ENCODE data around the gene PRKCA.

Gene PRKCA

DNA sequence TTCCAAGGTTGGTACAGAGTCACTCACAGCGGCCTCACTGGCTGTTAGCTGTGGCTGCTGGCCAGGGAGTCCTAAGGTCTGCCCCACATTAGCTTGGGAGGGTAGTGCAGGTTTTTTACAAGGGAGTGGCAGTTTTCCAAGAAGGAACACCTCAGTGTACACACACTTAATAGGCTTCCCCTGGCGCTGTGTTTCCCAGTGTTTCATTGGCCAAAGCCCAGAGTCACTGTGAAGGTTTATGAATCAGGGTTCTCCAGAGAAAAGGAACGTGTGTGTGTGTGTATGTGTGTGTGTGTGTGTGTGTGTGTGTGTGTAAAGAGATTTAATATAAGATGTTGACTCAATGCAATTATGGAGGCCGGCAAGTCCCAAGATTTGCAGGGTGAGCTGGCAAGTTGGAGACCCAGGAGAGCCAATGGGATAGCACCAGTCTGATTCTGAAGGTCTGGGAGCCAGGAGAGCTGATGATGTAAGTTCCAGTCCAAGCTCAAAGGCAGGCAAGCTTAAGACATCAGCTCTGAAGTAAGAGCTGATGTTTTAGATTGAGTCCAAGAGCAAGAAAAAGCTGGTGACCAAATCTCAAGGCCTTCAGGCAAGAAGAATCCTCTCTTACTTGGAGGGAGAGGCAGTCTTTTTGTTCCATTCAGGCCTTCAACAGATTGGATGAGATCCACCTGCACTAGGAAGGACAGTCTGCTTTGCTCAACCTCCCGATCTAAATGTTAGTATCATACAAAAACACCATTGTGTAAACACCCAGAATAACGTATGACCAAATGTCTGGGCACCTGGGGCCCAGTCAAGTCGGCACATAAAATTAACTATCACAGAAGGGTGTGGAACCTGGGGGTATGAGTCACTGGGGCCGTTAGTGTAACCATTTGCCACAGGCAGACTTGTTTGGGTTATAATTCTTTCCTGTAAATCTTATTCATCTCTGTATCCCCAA is 206.8 kb downstream of the PRKCA start:
- H2AK5ac ChIP-seq (ENCODE audit: low read depth, low read length): no peak overlapping the region
- no CpG with 5 or more reads among the region's 8 CpGs for WGBS, 2 donors (ENCODE audit: extremely low coverage in 2 of 2, insufficient read length in 2 of 2, insufficient replicate concordance in 1 of 2)
- H3K79me1 ChIP-seq (ENCODE audit: low read depth, low read length): no peaks in the 10 kb centered on the region
- no peak overlapping the region for H3K18ac ChIP-seq (ENCODE audit: low read length)
- no peaks in the 10 kb centered on the region for H3K9me3 ChIP-seq (replicated peaks in 1 of 2; ENCODE audit: control insufficient read depth in 2 of 2, insufficient read depth in 1 of 2, low read depth in 1 of 2, low read length in 2 of 2)
- no peak overlapping the region for H3K23ac ChIP-seq (ENCODE audit: low read depth, low read length, poor library complexity)
- no peaks in the 10 kb centered on the region for H3K36me3 ChIP-seq (replicated peaks in 1 of 2; ENCODE audit: control insufficient read depth in 2 of 2, insufficient read depth in 2 of 2, low read length in 2 of 2)
- no peak overlapping the region for H3K14ac ChIP-seq (ENCODE audit: low read length)
- no peaks in the 10 kb centered on the region for H3K27me3 ChIP-seq (ENCODE audit: control insufficient read depth in 3 of 3, insufficient read depth in 3 of 3, low read depth in 1 of 3, low read length in 3 of 3)
- H3K27ac ChIP-seq (replicated peaks; ENCODE audit: low read length): no peak overlapping the region
- DNase-seq (ENCODE audit: low spot score): no peak
- no peak overlapping the region for H4K8ac ChIP-seq (ENCODE audit: low read depth, low read length)
- no peak overlapping the region for H3K4me3 ChIP-seq (ENCODE audit: low read length in 2 of 2)
- no peaks in the 10 kb centered on the region for H3K4me1 ChIP-seq (ENCODE audit: control insufficient read depth in 2 of 2, insufficient read depth in 1 of 2, low read depth in 1 of 2, low read length in 2 of 2)
- no peak overlapping the region for H2BK12ac ChIP-seq (ENCODE audit: low read length)
- no peak overlapping the region for H2AFZ ChIP-seq (ENCODE audit: low read length)
- no peak overlapping the region for H3K9ac ChIP-seq (ENCODE audit: low read depth, low read length, poor library complexity)
- no peak overlapping the region for H4K91ac ChIP-seq (ENCODE audit: low read depth, low read length, poor library complexity)
- no peak overlapping the region for H2BK15ac ChIP-seq (ENCODE audit: low read length)
- no peak overlapping the region for H2BK5ac ChIP-seq (ENCODE audit: low read length)
- no peak overlapping the region for H3K4ac ChIP-seq (ENCODE audit: low read length)
- no peak overlapping the region for H3K4me2 ChIP-seq (ENCODE audit: insufficient read depth, low read length, poor library complexity, severe bottlenecking)
- no peak overlapping the region for H2BK120ac ChIP-seq (ENCODE audit: low read depth, low read length)

DNA sequence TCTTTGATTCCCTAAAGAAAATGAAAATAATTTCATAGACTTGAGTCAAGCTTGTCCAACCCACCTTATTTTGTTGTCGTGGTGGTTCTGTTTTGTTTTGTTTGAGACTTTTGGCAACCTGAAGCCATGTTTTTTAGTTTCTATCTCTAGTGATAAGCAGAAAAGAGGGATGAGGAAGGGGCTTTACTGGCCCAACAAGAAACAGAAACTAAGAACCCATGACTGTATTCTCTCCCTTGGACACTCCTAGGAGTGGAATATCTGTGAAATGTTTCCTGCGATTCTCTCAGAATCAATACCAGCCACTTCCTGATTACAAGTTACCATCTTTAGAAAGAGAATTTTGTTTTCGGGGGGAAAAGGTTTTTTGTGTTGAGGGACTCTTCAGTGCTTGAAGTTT is 207.5 kb downstream of the PRKCA start:
- Histone ChIP-seq H3K4me1 (ENCODE audit: control insufficient read depth in 2 of 2, insufficient read depth in 1 of 2, low read depth in 1 of 2, low read length in 2 of 2) (no peaks in the 10 kb centered on the region), H3K4ac (ENCODE audit: low read length) (no peak overlapping the region), H3K9me3 (replicated peaks in 1 of 2; ENCODE audit: control insufficient read depth in 2 of 2, insufficient read depth in 1 of 2, low read depth in 1 of 2, low read length in 2 of 2) (no peaks in the 10 kb centered on the region), H3K27ac (replicated peaks; ENCODE audit: low read length) (no peak overlapping the region), H3K14ac (ENCODE audit: low read length) (no peak overlapping the region), H2AFZ (ENCODE audit: low read length) (no peak overlapping the region), H3K36me3 (replicated peaks in 1 of 2; ENCODE audit: control insufficient read depth in 2 of 2, insufficient read depth in 2 of 2, low read length in 2 of 2) (no peaks in the 10 kb centered on the region), H3K4me3 (ENCODE audit: low read length in 2 of 2) (no peak overlapping the region), H3K27me3 (ENCODE audit: control insufficient read depth in 3 of 3, insufficient read depth in 3 of 3, low read depth in 1 of 3, low read length in 3 of 3) (no peaks in the 10 kb centered on the region), H3K79me1 (ENCODE audit: low read depth, low read length) (no peaks in the 10 kb centered on the region), H4K8ac (ENCODE audit: low read depth, low read length) (no peak overlapping the region), H3K23ac (ENCODE audit: low read depth, low read length, poor library complexity) (no peak overlapping the region), H2BK12ac (ENCODE audit: low read length) (no peak overlapping the region), H2BK5ac (ENCODE audit: low read length) (no peak overlapping the region), H2BK15ac (ENCODE audit: low read length) (no peak overlapping the region), H3K4me2 (ENCODE audit: insufficient read depth, low read length, poor library complexity, severe bottlenecking) (no peak overlapping the region), H4K91ac (ENCODE audit: low read depth, low read length, poor library complexity) (no peak overlapping the region), H2AK5ac (ENCODE audit: low read depth, low read length) (no peak overlapping the region), H3K9ac (ENCODE audit: low read depth, low read length, poor library complexity) (no peak overlapping the region), H3K18ac (ENCODE audit: low read length) (no peak overlapping the region), H2BK120ac (ENCODE audit: low read depth, low read length) (no peak overlapping the region)
- no CpG with 5 or more reads among the region's 3 CpGs for WGBS, 2 donors (ENCODE audit: extremely low coverage in 2 of 2, insufficient read length in 2 of 2, insufficient replicate concordance in 1 of 2)
- DNase-seq (ENCODE audit: low spot score): no peak

DNA sequence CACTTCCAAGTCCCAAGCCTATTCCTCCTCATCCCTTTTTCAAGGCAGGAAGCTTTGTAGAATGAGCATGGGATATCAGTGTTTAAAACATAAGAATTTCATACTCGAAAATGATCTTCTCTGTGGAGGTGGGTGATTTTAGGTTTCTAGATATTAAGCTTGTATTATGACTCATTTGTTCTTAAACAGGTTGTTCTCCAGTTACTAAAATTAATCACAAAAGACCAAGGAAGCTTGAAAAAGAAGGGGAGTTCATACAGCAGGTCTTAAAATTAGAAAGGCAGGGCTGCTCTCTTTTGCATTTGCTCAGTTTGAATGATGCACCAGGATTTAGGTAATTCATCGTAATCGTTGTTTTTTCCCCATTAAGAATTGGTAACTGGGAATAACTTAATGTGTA is 208.7 kb downstream of the PRKCA start:
- H3K79me1 ChIP-seq (ENCODE audit: low read depth, low read length): no peaks in the 10 kb centered on the region
- H3K27me3 ChIP-seq (ENCODE audit: control insufficient read depth in 3 of 3, insufficient read depth in 3 of 3, low read depth in 1 of 3, low read length in 3 of 3): no peaks in the 10 kb centered on the region
- H3K4ac ChIP-seq (ENCODE audit: low read length): no peak overlapping the region
- H2BK5ac ChIP-seq (ENCODE audit: low read length): no peak overlapping the region
- H3K9ac ChIP-seq (ENCODE audit: low read depth, low read length, poor library complexity): no peak overlapping the region
- no peaks in the 10 kb centered on the region for H3K4me1 ChIP-seq (ENCODE audit: control insufficient read depth in 2 of 2, insufficient read depth in 1 of 2, low read depth in 1 of 2, low read length in 2 of 2)
- H3K9me3 ChIP-seq (replicated peaks in 1 of 2; ENCODE audit: control insufficient read depth in 2 of 2, insufficient read depth in 1 of 2, low read depth in 1 of 2, low read length in 2 of 2): no peaks in the 10 kb centered on the region
- no CpG with 5 or more reads among the region's 3 CpGs for WGBS, 2 donors (ENCODE audit: extremely low coverage in 2 of 2, insufficient read length in 2 of 2, insufficient replicate concordance in 1 of 2)
- no peak overlapping the region for H2AK5ac ChIP-seq (ENCODE audit: low read depth, low read length)
- no peak overlapping the region for H3K23ac ChIP-seq (ENCODE audit: low read depth, low read length, poor library complexity)
- H3K14ac ChIP-seq (ENCODE audit: low read length): no peak overlapping the region
- no peak overlapping the region for H2BK12ac ChIP-seq (ENCODE audit: low read length)
- no peak overlapping the region for H3K18ac ChIP-seq (ENCODE audit: low read length)
- no peak overlapping the region for H2BK15ac ChIP-seq (ENCODE audit: low read length)
- no peak overlapping the region for H2BK120ac ChIP-seq (ENCODE audit: low read depth, low read length)
- no peaks in the 10 kb centered on the region for H3K36me3 ChIP-seq (replicated peaks in 1 of 2; ENCODE audit: control insufficient read depth in 2 of 2, insufficient read depth in 2 of 2, low read length in 2 of 2)
- no peak overlapping the region for H4K8ac ChIP-seq (ENCODE audit: low read depth, low read length)
- no peak overlapping the region for H3K27ac ChIP-seq (replicated peaks; ENCODE audit: low read length)
- DNase-seq (ENCODE audit: low spot score): no peak
- no peak overlapping the region for H3K4me2 ChIP-seq (ENCODE audit: insufficient read depth, low read length, poor library complexity, severe bottlenecking)
- no peak overlapping the region for H4K91ac ChIP-seq (ENCODE audit: low read depth, low read length, poor library complexity)
- H3K4me3 ChIP-seq (ENCODE audit: low read length in 2 of 2): no peak overlapping the region
- H2AFZ ChIP-seq (ENCODE audit: low read length): no peak overlapping the region

DNA sequence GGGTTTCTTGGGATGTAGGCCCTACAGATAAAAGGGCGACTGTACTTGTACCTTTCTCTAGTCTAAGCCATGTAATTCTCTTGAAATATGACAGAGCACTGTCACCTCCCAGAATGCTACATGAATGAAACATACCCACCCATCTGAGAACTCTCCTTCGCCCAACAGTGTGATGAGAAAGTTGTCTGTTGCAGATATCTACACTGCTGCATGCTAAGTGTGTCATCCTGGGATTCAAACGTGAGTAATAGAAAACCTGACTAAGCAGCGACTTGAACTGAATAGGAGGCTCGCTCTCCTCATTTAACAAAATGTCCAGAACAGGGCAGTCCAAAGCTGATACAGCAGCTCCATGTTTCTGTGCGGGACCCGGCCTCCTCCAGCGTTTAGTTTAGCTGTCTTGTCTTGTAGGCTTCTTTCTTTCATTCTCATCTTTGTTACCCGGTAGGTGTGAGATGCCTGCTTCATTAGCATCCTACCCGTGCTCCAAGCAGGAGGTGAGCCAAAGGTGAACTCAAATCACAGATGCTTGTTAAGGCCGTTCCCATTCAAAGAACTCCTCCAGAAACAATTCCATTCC is 211.9 kb downstream of the PRKCA start:
- Histone ChIP-seq H2BK120ac (ENCODE audit: low read depth, low read length) (no peak overlapping the region), H3K4ac (ENCODE audit: low read length) (no peak overlapping the region), H2BK12ac (ENCODE audit: low read length) (no peak overlapping the region), H4K8ac (ENCODE audit: low read depth, low read length) (no peak overlapping the region), H3K14ac (ENCODE audit: low read length) (no peak overlapping the region), H3K27ac (replicated peaks; ENCODE audit: low read length) (no peak overlapping the region), H3K9ac (ENCODE audit: low read depth, low read length, poor library complexity) (no peak overlapping the region), H3K23ac (ENCODE audit: low read depth, low read length, poor library complexity) (no peak overlapping the region), H3K4me2 (ENCODE audit: insufficient read depth, low read length, poor library complexity, severe bottlenecking) (no peak overlapping the region), H2BK15ac (ENCODE audit: low read length) (no peak overlapping the region), H3K36me3 (replicated peaks in 1 of 2; ENCODE audit: control insufficient read depth in 2 of 2, insufficient read depth in 2 of 2, low read length in 2 of 2) (no peaks in the 10 kb centered on the region), H3K4me3 (ENCODE audit: low read length in 2 of 2) (no peak overlapping the region), H3K9me3 (replicated peaks in 1 of 2; ENCODE audit: control insufficient read depth in 2 of 2, insufficient read depth in 1 of 2, low read depth in 1 of 2, low read length in 2 of 2) (no peaks in the 10 kb centered on the region), H2AFZ (ENCODE audit: low read length) (no peak overlapping the region), H3K79me1 (ENCODE audit: low read depth, low read length) (no peaks in the 10 kb centered on the region), H3K27me3 (ENCODE audit: control insufficient read depth in 3 of 3, insufficient read depth in 3 of 3, low read depth in 1 of 3, low read length in 3 of 3) (no peaks in the 10 kb centered on the region), H4K91ac (ENCODE audit: low read depth, low read length, poor library complexity) (no peak overlapping the region), H2BK5ac (ENCODE audit: low read length) (no peak overlapping the region), H2AK5ac (ENCODE audit: low read depth, low read length) (no peak overlapping the region), H3K18ac (ENCODE audit: low read length) (no peak overlapping the region), H3K4me1 (ENCODE audit: control insufficient read depth in 2 of 2, insufficient read depth in 1 of 2, low read depth in 1 of 2, low read length in 2 of 2) (peaks cover 0 to 13% of the 10 kb centered on the region in 2 donors)
- no CpG with 5 or more reads among the region's 11 CpGs for WGBS, 2 donors (ENCODE audit: extremely low coverage in 2 of 2, insufficient read length in 2 of 2, insufficient replicate concordance in 1 of 2)
- DNase-seq (ENCODE audit: low spot score): no peak

Measured in neuronal stem cell (in vitro differentiated cells).